Lung microvascular endothelial cell (primary cell): ENCODE measurements around the gene TMCC1. TPM values are rescaled to one million over a fixed set of nuclear protein-coding genes. Genes with fewer than 3 reads are reported as not detected.
"Not testable (repeated sequence)": the region's sequence is repeated elsewhere in the genome, so short reads cannot be mapped to it uniquely, and the experiment has no call there.

Source experiments
- DNase-seq, 2 donors: peaks; one replicate each; pipeline versions ENCODE4 v3.0.0 to v3.0.0-alpha.2; 2010; ENCODE audit warnings: low read depth in 2 of 2
- total RNA-seq: library from RNA; depleted of rRNA; stranded (reverse); fragments of >200 nt; gene quantifications from 2 replicates; pipeline ENCODE4 v1.2.1, GENCODE V29; 2014

The TMCC1 gene
- total RNA-seq, 1 donor from 2014 or later = 58.7 TPM

GRCh38 chr3:129689036-129689435, 204.5 kb downstream of the TMCC1 start:
- no peak for DNase-seq

DNA sequence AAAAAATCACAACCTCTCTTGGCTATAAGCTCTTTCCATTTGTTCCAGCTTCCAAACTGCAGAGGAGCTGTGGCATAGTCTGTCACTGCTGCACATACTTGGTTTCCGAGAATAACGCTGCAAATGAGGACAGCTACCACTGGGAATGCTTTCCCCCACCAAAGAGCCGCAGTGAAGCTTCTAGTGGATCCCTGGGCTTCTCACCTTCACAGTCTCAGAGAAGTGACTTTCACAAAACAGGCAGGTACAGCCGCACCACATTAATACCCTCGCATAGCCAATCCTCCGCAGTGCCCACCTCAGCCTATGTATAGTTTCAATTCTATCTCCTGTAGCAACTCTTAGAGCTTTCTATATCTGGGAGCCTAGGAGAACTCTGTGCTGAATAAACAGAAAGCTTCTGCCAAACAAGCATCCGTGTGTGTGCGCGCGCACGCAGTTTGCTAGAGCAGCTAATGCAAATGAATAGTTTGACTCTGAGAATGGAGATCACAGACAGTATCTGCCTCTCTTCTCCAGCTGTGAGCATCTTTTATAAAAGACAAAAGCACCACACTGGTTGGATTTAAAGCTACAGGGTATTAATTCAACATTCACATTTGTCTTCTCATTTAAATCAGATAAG, 205.1 kb downstream of the TMCC1 start:
- DNase-seq = peak; percentile 57 to 79

- no peak for DNase-seq
These were observed 205.9 kb downstream of the TMCC1 start for GRCh38 chr3:129687586-129688125.

- peak in 1 of 2 donors; percentile 13 for DNase-seq
These were observed 206.6 kb downstream of the TMCC1 start for GRCh38 chr3:129686941-129687340.

GRCh38 chr3:129684270-129684669, 209.2 kb downstream of the TMCC1 start:
- DNase-seq = no peak

- DNase-seq = no peak
These were observed 210.3 kb downstream of the TMCC1 start for GRCh38 chr3:129683201-129683600.

DNA sequence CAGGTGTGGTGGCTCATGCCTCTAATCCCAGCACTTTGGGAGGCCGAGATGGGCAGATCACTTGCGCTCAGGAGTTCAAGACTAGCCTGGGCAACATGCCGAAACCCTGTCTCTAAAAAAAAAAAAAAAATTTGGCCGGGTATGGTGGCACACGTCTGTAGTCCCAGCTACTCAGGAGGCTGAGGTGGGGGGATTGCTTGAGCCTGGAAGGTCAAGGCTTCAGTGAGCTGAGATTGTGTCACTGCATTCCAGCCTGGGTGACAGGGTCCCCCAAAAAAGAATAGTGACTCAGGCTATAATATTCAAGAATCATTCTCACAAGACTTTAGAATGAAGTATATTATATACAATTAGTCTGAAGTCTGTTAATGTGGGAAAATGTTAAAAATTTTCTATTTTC, 216.5 kb downstream of the TMCC1 start:
- DNase-seq = no peak

DNA sequence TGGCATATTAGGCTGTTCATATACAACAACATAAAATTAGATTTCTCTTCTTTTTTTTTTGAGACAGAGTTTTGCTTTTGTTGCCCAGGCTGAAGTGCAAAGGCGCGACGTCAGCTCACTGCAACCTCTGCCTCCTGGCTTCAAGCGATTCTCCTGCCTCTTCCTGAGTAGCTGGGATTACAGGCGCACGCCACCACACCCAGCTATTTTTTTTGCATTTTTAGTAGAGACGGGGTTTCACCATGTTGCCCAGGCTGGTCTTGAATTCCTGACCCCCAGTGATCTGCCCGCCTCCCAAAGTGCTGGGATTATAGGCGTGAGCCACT, 218.8 kb downstream of the TMCC1 start:
- not testable (repeated sequence) for DNase-seq

- no peak for DNase-seq
These were observed 219.4 kb downstream of the TMCC1 start for GRCh38 chr3:129673897-129674797.

DNA sequence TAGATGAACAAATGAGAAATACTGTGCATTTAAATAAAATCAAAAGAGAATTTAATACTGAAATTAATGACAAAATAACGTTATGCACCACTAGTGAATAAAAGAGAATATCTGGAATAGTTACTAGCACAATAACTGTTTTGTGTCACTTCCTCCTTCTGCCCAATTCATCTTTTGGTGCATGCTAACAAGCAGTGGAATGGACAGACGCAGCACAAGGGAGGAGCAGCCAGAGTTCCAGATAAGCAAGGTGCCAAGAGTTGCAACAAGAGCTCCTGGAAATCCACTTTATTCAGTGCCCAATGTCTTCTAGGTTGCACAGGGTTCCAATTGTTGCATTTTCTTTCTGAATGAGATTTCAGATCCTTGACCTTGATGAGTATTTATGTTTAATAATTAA, 220.5 kb downstream of the TMCC1 start:
- DNase-seq = no peak

GRCh38 chr3:129672412-129672811, 221.1 kb downstream of the TMCC1 start:
- DNase-seq = no peak

- DNase-seq = peak in 1 of 2 donors; percentile 15
These were observed 228.3 kb downstream of the TMCC1 start for GRCh38 chr3:129665024-129665768.

DNA sequence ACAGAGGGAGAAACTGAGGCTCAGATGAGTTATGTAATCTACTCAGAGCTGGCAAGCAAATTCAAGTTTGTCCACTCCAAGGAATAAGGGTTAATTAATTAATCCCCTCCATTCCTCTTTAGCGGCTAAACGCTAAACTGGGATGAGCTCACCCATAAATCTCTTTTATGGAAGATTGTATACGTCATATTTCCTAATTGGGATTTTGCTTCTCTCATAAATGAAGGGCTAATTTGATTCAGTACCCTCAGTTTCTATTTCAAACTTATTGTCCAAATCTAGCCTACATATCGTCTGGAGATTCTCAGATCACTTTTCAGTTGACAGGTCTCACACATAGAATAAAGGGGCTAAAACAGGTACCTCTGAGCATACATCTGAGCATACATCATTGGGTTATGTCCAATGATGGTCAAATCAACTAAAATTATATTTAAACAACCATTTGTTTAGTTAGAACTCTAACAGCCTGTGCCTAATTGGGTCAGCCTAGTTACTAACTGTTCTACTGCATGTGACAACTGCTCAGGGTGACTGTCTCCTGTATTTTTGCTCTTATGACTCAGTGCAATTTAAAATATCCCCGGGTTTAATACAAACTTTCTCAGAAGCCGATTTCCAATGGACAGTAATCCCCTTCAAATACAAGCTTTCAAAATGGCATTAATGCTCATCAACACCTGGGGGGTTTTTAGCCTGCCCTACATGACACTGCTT, 229.4 kb downstream of the TMCC1 start:
- no peak for DNase-seq

- DNase-seq = no peak
These were observed 230.5 kb downstream of the TMCC1 start for GRCh38 chr3:129663045-129663446.

DNA sequence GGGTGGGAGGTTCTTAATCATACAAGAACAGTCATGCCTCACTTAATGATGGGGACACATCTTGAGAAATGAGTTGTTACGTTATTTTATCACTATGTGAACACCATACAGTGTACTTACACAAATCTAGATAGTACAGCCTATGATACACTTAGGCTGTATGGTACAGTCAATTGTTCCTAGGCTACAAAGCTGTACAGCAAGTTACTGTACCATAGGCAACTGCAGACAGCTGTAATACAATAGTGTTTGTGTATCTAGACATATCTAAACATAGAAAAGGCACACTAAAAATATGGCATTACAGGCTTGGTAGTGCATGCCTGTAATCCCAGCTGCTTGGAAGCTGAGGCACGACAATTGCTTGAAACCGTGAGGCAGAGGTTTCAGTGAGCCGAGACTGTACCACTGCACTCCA, 231.3 kb downstream of the TMCC1 start:
- no peak for DNase-seq

DNA sequence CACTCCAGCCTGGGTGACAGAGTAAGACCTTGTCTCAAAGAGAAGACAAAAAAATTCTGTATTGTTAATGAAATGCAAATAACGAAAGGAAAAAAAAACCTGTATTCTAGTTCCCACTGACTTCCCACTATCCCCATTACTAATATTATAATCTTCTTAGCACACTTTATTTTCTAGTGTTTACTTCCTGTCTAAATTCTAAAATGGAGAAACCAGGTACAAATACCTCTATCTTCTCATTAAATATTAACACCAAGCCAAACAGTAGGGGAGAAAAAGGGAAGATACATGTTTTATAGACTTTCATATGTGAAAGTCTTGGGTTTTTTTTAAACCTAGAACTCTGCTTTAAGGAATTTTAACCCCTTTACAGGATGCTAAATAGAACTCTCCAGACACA, 231.7 kb downstream of the TMCC1 start:
- no peak for DNase-seq

DNA sequence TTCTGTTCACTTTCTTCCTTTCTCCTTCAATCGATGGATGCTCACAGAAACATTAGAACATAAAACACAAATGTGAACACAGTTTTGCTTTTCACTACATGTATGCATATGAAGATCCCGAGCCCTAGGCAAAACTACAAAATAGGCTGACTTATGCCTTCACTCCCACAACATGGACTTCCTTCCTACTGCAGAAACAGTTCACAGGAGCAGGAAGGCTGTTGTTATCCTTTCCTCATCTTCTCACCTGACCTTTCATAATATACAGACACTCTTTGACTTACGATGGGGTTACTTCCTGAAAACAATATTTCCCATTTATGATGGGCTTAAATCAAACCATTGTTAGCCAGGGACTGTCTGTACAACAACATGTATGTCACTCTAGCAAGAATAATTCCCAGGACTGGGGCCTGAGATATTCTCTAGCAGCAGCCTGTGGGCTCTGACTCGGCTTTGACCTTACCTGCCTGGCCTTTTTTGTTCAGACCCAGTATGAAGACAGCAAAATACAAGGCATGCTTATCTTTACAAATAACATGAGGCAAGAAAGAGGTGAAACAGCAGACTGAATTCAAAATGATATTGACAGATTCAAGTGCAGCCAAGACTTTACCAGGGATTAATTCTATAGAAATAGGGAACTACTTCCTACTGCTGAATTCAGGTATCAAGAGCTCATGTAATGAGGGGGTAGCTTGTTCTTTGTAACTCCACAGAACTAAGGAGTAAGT, 235.2 kb downstream of the TMCC1 start:
- peak; percentile 66 to 90 for DNase-seq

GRCh38 chr3:129657261-129658046, 236.1 kb downstream of the TMCC1 start:
- DNase-seq = peak; percentile 29 to 58

DNA sequence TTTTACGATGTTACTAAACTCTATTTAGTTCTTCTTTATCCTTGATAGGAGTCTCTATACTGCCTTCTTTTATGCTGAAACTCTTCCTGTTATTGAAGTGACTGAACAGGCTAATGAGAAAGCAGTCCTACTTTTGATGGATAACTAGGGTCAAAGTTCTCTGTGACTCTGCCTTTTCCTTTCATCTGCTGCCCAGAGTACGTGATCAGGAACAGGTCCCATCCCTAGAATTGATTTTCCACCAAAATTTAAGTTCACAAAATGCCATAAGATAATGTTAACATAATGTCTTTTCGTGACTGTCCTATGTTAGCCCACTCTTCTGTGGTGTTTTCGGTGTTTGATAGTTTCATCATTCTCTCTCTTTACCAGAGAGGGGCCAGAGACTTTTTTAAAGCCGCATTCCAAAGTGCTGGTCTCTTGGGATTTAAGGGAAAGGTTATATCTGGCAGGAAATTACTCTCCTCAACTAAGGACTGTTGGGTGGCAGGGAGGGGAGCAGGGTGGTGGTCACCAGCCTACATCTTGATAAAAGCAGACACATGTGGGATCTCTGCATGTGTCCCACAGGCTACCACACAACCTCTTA, 236.8 kb downstream of the TMCC1 start:
- peak; percentile 48 to 52 for DNase-seq
